AG04449 (cell line): ENCODE results near the gene BCORL1.

Source experiments
- CTCF ChIA-PET: fragments of 350-600 bp; formaldehyde crosslinking; extraction: SDS; loops from one replicate; lab custom pipeline; 2021; ENCODE audit warnings: antibody characterized with exemption; lab: Yijun Ruan, JAX
- POLR2A ChIA-PET: fragments of 400-600, 350-600 bp; formaldehyde crosslinking; extraction: SDS; loops from one replicate; lab custom pipeline; 2020; ENCODE audit warnings: antibody characterized with exemption, inconsistent platforms; lab: Yijun Ruan, JAX
- DNase-seq: peaks from one replicate; pipeline ENCODE4 v3.0.0-alpha.2; 2010; ENCODE audit warnings: low read depth, low spot score
- H3K4me3 ChIP-seq: 2 replicates; pipeline ENCODE4 v1.5.1; 2011; ENCODE audit warnings: low read depth, mild to moderate bottlenecking, control low read depth, low read length
- TF ChIP-seq, protein P1 (sequence below): IDR thresholded peaks from one replicate; pipeline ENCODE4 v1.5.1; 2011; ENCODE audit warnings: mild to moderate bottlenecking, moderate library complexity, low read length, control low read depth, inconsistent platforms; ENCODE audit not compliant: insufficient read depth; ENCODE audit errors: missing control alignments

The BCORL1 gene

DNA sequence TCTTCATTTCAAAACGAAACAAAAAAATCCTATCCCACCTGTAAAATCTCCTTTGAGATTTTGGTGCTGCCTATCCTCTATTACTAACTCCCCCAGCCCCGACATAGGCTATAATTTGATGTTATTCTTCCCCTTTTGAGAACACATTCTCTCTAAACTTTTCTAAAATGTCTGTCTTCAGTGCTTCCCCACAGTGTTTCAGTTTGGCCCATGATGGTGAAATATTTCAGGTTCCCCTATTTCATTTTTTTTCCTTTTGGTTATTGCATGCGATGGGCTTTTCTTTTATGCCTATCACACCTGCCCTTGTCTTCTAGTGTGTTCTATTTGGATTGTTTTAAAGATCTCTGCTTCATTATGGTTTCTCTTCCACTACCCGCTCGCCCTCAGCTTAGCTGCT lies 14.7 kb downstream of the BCORL1 start:
- no peak for DNase-seq

GRCh38 chrX:129998021-129998420 lies 15.6 kb downstream of the BCORL1 start:
- no peak overlapping the region for H3K4me3 ChIP-seq
- TF ChIP-seq, protein P1, sequence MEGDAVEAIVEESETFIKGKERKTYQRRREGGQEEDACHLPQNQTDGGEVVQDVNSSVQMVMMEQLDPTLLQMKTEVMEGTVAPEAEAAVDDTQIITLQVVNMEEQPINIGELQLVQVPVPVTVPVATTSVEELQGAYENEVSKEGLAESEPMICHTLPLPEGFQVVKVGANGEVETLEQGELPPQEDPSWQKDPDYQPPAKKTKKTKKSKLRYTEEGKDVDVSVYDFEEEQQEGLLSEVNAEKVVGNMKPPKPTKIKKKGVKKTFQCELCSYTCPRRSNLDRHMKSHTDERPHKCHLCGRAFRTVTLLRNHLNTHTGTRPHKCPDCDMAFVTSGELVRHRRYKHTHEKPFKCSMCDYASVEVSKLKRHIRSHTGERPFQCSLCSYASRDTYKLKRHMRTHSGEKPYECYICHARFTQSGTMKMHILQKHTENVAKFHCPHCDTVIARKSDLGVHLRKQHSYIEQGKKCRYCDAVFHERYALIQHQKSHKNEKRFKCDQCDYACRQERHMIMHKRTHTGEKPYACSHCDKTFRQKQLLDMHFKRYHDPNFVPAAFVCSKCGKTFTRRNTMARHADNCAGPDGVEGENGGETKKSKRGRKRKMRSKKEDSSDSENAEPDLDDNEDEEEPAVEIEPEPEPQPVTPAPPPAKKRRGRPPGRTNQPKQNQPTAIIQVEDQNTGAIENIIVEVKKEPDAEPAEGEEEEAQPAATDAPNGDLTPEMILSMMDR, result no peak
- POLR2A ChIA-PET, result no interaction called here
- CTCF ChIA-PET, result interaction anchor here (1.5 kb wide), 1 partner anchor 62 kb away, joined by 3 read pairs; no protein-coding TSS in a partner anchor
- DNase-seq, result no peak

More for the DNA sequence above, 14.7 kb downstream of the BCORL1 start:
- no peak overlapping the region for H3K4me3 ChIP-seq
- TF ChIP-seq, protein P1, result no peak
- ChIA-PET POLR2A (no interaction called here), CTCF (interaction anchor here (1.9 kb wide), 1 partner anchor 71 kb away, joined by 5 read pairs; no protein-coding TSS in a partner anchor)

DNA sequence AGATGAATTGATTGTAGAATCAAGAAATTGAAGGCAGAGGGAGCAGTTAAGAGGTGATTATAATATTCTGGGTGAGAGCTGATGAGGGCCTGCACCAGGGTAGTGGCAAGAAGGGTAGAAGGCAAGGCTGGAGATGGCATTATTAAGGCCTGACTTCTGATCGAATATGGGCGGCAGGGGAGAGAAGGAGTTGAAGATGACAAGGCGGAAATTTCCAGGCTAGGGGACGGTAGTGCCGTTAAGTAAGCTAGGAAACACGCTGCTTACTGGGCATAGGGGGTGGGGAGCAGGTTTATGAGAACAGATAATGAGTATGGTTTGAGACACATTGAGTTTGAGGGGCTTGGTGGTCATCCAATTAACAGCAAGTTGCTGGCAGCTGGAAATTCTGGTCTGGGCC lies 19.5 kb downstream of the BCORL1 start:
- ChIA-PET POLR2A (no interaction called here), CTCF (interaction anchor here (1.4 kb wide), 1 partner anchor 59 kb away, joined by 4 read pairs; no protein-coding TSS in a partner anchor)
- TF ChIP-seq, protein P1, result no peak
- H3K4me3 ChIP-seq, result no peak overlapping the region
- DNase-seq, result no peak

GRCh38 chrX:130002541-130002940 lies 20.1 kb downstream of the BCORL1 start:
- DNase-seq, result no peak
- CTCF ChIA-PET, result interaction anchor here (1.4 kb wide), 1 partner anchor 58 kb away, joined by 4 read pairs; no protein-coding TSS in a partner anchor
- TF ChIP-seq, protein P1, result no peak
- H3K4me3 ChIP-seq, result no peak overlapping the region
- POLR2A ChIA-PET, result no interaction called here

GRCh38 chrX:130005089-130005807 lies 22.8 kb downstream of the BCORL1 start:
- POLR2A ChIA-PET, result no interaction called here
- CTCF ChIA-PET, result interaction anchor here (1.0 kb wide), 1 partner anchor 55 kb away, joined by 3 read pairs; no protein-coding TSS in a partner anchor
- TF ChIP-seq, protein P1, result no peak
- H3K4me3 ChIP-seq, result no peak overlapping the region
- DNase-seq, result no peak

GRCh38 chrX:130009658-130010223 lies 27.3 kb downstream of the BCORL1 start:
- ChIA-PET POLR2A (no interaction called here), CTCF (interaction anchor here (0.8 kb wide), 1 partner anchor 17 kb away, joined by 3 read pairs; no protein-coding TSS in a partner anchor)
- H3K4me3 ChIP-seq, result no peak overlapping the region
- TF ChIP-seq, protein P1, result no peak
- no peak for DNase-seq
